GM12873 (cell line): Measurements from ENCODE around the gene DMRTB1.

ENCODE experiments used
- CTCF ChIP-seq: IDR thresholded peaks from 2 replicates; pipeline ENCODE4 v1.5.1; 2012; ENCODE audit warnings: low read depth, mild to moderate bottlenecking, moderate library complexity, low read length, control low read depth; ENCODE audit not compliant: insufficient read depth; ENCODE audit errors: missing control alignments

Gene DMRTB1

GRCh38 chr1:53467391-53467790 lies 8.2 kb downstream of the DMRTB1 start:
- TF ChIP-seq CTCF: no peak

- no peak for TF ChIP-seq CTCF
Measured at GRCh38 chr1:53468374-53468773, 9.2 kb downstream of the DMRTB1 start.

GRCh38 chr1:53469373-53469772 lies 10.2 kb downstream of the DMRTB1 start:
- TF ChIP-seq CTCF: no peak

GRCh38 chr1:53470155-53470554 lies 11.0 kb downstream of the DMRTB1 start:
- peak; percentile 32 for TF ChIP-seq CTCF

- TF ChIP-seq CTCF: no peak
Measured at GRCh38 chr1:53470584-53470983, 11.4 kb downstream of the DMRTB1 start.

GRCh38 chr1:53471000-53471399 lies 11.8 kb downstream of the DMRTB1 start:
- no peak for TF ChIP-seq CTCF

- peak; percentile 19 for TF ChIP-seq CTCF
Measured at GRCh38 chr1:53473463-53473862, 14.3 kb downstream of the DMRTB1 start.
